ENCODE measurements around the gene CAPN15. TPM values are rescaled to one million over a fixed set of nuclear protein-coding genes. Genes with fewer than 3 reads are reported as not detected.
A peak's percentile ranks its signal among the peaks of the same experiment; 100 is the strongest.
"Not testable (repeated sequence)": the region's sequence is repeated elsewhere in the genome, so short reads cannot be mapped to it uniquely, and the experiment has no call there.

Gene CAPN15
- total RNA-seq (10 to 100 TPM; 63.1 to 63.2 TPM), polyA plus RNA-seq (1 to 10 TPM; 5.5 to 7.9 (median 6.0) TPM), total RNA-seq (42.7 to 204 (median 65.0) reads per million in 6 experiments)

GRCh38 chr16:527015-527903 lies at the start of gene CAPN15:
Gene CAPN15 (plus strand): TSS chr16:527712. CDS start chr16:546839, 19,127 bp downstream.
- Mint-ChIP-seq H3K27me3 (no peaks in the 10 kb centered on the region), H3K27ac (peak within 1 kb of the TSS; percentile 78 to 94 (median 90)), H3K36me3 (no peaks in the 10 kb centered on the region), H3K4me3 (peak within 1 kb of the TSS; percentile 81 to 93 (median 88)), H3K9me3 (no peaks in the 10 kb centered on the region), H3K4me1 (peaks cover 12 to 39% (median 32%) of the 10 kb centered on the region in 4 donors)
- peak; percentile 74 to 97 (median 86) for DNase-seq
- ATAC-seq: peak; percentile 82 to 88
- POLR2A ChIA-PET: interaction anchor here (0.5 to 1.7 kb wide), 7 partner anchors 40 to 894 kb away, joined by 3 to 8 read pairs (median 4); partner anchors contain the start of genes DECR2, METTL26, NHLRC4 and PGAP6

GRCh38 chr16:478287-478686 lies 49.2 kb upstream of the CAPN15 start:
- not testable (repeated sequence) for ATAC-seq

GRCh38 chr16:482468-483185 lies 44.9 kb upstream of the CAPN15 start:
- no peak for DNase-seq
- Mint-ChIP-seq H3K4me1 (peaks cover 0 to 1% (median 0%) of the 10 kb centered on the region in 4 donors), H3K27me3 (no peaks in the 10 kb centered on the region), H3K36me3 (peaks cover 0 to 16% (median 2%) of the 10 kb centered on the region in 3 donors), H3K9me3 (no peaks in the 10 kb centered on the region), H3K27ac (no peak overlapping the region), H3K4me3 (no peak overlapping the region)
- no peak for ATAC-seq
- POLR2A ChIA-PET: no interaction called here

More at GRCh38 chr16:478287-478686, 49.2 kb upstream of the CAPN15 start:
- H3K4me1 Mint-ChIP-seq, H3K27me3 Mint-ChIP-seq, H3K9me3 Mint-ChIP-seq, DNase-seq, POLR2A ChIA-PET, H3K4me3 Mint-ChIP-seq, H3K27ac Mint-ChIP-seq: not testable (repeated sequence)
- H3K36me3 Mint-ChIP-seq: peaks cover 0 to 20% (median 0%) of the 10 kb centered on the region in 3 donors

GRCh38 chr16:483341-484075 lies 44.0 kb upstream of the CAPN15 start:
- Mint-ChIP-seq H3K9me3 (no peaks in the 10 kb centered on the region), H3K27ac (peak overlapping the region in 1 of 10 donors; percentile 48), H3K4me1 (peaks cover 0 to 3% (median 0%) of the 10 kb centered on the region in 4 donors), H3K27me3 (no peaks in the 10 kb centered on the region), H3K36me3 (peaks cover 0 to 20% (median 3%) of the 10 kb centered on the region in 3 donors), H3K4me3 (no peak overlapping the region)
- POLR2A ChIA-PET: no interaction called here
- DNase-seq: no peak
- ATAC-seq: no peak

- Mint-ChIP-seq H3K4me1 (peaks cover 0 to 3% (median under 1%) of the 10 kb centered on the region in 4 donors), H3K4me3 (no peak overlapping the region), H3K27me3 (no peaks in the 10 kb centered on the region), H3K9me3 (no peaks in the 10 kb centered on the region), H3K36me3 (peaks cover 0 to 32% (median 8%) of the 10 kb centered on the region in 3 donors), H3K27ac (no peak overlapping the region)
- no peak for DNase-seq
- no peak for ATAC-seq
- POLR2A ChIA-PET: no interaction called here
These were observed 37.9 kb upstream of the CAPN15 start for GRCh38 chr16:489606-490005.

GRCh38 chr16:490768-491167 lies 36.7 kb upstream of the CAPN15 start:
- Mint-ChIP-seq H3K36me3 (peaks cover 0 to 30% (median 8%) of the 10 kb centered on the region in 3 donors), H3K9me3 (no peaks in the 10 kb centered on the region), H3K4me3 (no peak overlapping the region), H3K4me1 (peaks cover 0 to 7% (median 6%) of the 10 kb centered on the region in 4 donors), H3K27me3 (no peaks in the 10 kb centered on the region), H3K27ac (peak overlapping the region in 1 of 10 donors; percentile 48)
- ATAC-seq (no peak), DNase-seq (no peak)
- POLR2A ChIA-PET: interaction anchor here (0.6 kb wide), 1 partner anchor 490 kb away, joined by 3 read pairs; no protein-coding TSS in a partner anchor

- ATAC-seq (no peak), DNase-seq (no peak)
- H3K27me3 Mint-ChIP-seq: no peaks in the 10 kb centered on the region
- peaks cover 0 to 7% (median 6%) of the 10 kb centered on the region in 4 donors for H3K4me1 Mint-ChIP-seq
- H3K9me3 Mint-ChIP-seq: no peaks in the 10 kb centered on the region
- H3K4me3 Mint-ChIP-seq: no peak overlapping the region
- POLR2A ChIA-PET: no interaction called here
- H3K27ac Mint-ChIP-seq: no peak overlapping the region
- peaks cover 0 to 27% (median 8%) of the 10 kb centered on the region in 3 donors for H3K36me3 Mint-ChIP-seq
These were observed 36.1 kb upstream of the CAPN15 start for GRCh38 chr16:491220-491919.

GRCh38 chr16:492211-492875 lies 35.2 kb upstream of the CAPN15 start:
- ATAC-seq (no peak), DNase-seq (peak in 1 of 10 donors; percentile 31)
- Mint-ChIP-seq H3K9me3 (peaks cover 0 to under 1% (median 0%) of the 10 kb centered on the region in 9 donors), H3K36me3 (peaks cover 0 to 28% (median 8%) of the 10 kb centered on the region in 3 donors), H3K4me1 (peaks cover 0 to 7% (median 6%) of the 10 kb centered on the region in 4 donors), H3K27ac (peak overlapping the region in 1 of 10 donors; percentile 17), H3K27me3 (no peaks in the 10 kb centered on the region), H3K4me3 (no peak overlapping the region)
- POLR2A ChIA-PET: no interaction called here

GRCh38 chr16:494676-495075 lies 32.8 kb upstream of the CAPN15 start:
- H3K4me1 Mint-ChIP-seq, H3K4me3 Mint-ChIP-seq, H3K27ac Mint-ChIP-seq, ATAC-seq, H3K9me3 Mint-ChIP-seq, H3K27me3 Mint-ChIP-seq, POLR2A ChIA-PET: not testable (repeated sequence)
- H3K36me3 Mint-ChIP-seq: peaks cover 0 to 32% (median 7%) of the 10 kb centered on the region in 3 donors
- DNase-seq: peak in 1 of 10 donors; percentile 5

GRCh38 chr16:495127-495748 lies 32.3 kb upstream of the CAPN15 start:
- Mint-ChIP-seq H3K36me3 (peaks cover 0 to 31% (median 6%) of the 10 kb centered on the region in 3 donors), H3K4me1 (peaks cover 0 to 7% (median 5%) of the 10 kb centered on the region in 4 donors), H3K27me3 (no peaks in the 10 kb centered on the region), H3K4me3 (no peak overlapping the region), H3K27ac (peak overlapping the region in 2 of 10 donors; percentile 24 to 48), H3K9me3 (peaks cover 0 to 1% (median 0%) of the 10 kb centered on the region in 9 donors)
- ATAC-seq (peak in 1 of 2 donors; percentile 37), DNase-seq (peak in 2 of 10 donors; percentile 4)
- POLR2A ChIA-PET: no interaction called here
